ENCODE results near the gene GSTT4.
"Not testable (repeated sequence)": the region's sequence is repeated elsewhere in the genome, so short reads cannot be mapped to it uniquely, and the experiment has no call there.

GSTT4 gene

DNA sequence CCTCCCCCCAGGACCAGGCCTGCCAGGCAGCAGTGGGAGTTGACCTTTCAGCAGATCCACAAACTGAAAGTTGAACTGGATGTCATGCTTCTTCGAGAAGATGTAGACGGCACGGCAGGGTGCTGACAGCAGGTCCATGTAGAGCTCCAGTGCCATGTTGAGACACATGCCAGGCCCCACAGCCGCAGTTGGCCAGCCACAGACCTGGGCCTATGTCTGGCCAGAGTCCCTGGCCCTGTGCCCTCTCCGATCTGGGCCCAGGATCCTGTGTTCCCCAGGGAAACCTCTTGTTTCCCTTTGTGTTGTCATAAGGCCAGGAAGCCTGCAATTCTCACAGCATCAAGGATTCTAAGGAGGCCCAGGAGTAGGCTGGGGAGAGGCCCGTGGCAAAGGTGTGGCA is at the start of gene GSTT4:
TSS of gene GSTT4 (minus strand) at position 253 of the 400 bp plus-strand sequence. CDS start at position 156, 97 bp downstream.
- Histone ChIP-seq H3K4me1 (ENCODE audit: control insufficient read depth, insufficient read depth, low read length) (peaks cover 4% of the 10 kb centered on the region), H3K36me3 (ENCODE audit: control insufficient read depth, insufficient read depth, low read length, severe bottlenecking) (no peaks in the 10 kb centered on the region), H3K27me3 (replicated peaks; ENCODE audit: control insufficient read depth, insufficient read depth, low read length) (no peaks in the 10 kb centered on the region), H3K9me3 (ENCODE audit: control insufficient read depth, low read length) (no peaks in the 10 kb centered on the region), H3K9ac (ENCODE audit: low read length) (no peak within 1 kb of the TSS), H3K4me3 (ENCODE audit: low read length) (no peak within 1 kb of the TSS)
- no peak for DNase-seq (ENCODE audit: low read depth)

DNA sequence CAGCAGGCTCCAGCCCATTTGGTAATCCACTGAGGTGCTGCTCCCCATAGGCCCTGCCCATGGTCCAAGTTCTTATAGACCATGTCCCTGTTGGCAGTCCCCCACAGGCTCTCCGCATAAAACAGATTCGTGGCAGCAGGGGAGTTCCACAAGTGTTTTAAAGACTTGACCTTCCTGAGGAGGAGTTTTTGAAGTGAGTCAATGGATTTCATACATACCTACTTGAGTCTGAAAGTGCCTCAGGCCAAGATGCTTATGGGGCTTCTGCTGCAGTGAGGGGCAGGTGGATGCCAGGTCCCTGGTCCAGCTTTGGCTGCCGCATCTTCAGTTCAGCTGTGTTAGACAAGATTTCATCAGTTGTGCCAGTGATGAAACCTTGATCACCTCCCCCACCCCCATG is 49.1 kb upstream of the GSTT4 start:
- H3K9ac ChIP-seq (ENCODE audit: low read length): no peak overlapping the region
- H3K4me1 ChIP-seq (ENCODE audit: control insufficient read depth, insufficient read depth, low read length): peaks cover 25% of the 10 kb centered on the region
- no peaks in the 10 kb centered on the region for H3K9me3 ChIP-seq (ENCODE audit: control insufficient read depth, low read length)
- H3K27me3 ChIP-seq (replicated peaks; ENCODE audit: control insufficient read depth, insufficient read depth, low read length): no peaks in the 10 kb centered on the region
- DNase-seq (ENCODE audit: low read depth): peak; percentile 45
- H3K36me3 ChIP-seq (ENCODE audit: control insufficient read depth, insufficient read depth, low read length, severe bottlenecking): peaks cover 61% of the 10 kb centered on the region
- H3K4me3 ChIP-seq (ENCODE audit: low read length): no peak overlapping the region

GRCh38 chr22:24053481-24054226 is 48.4 kb upstream of the GSTT4 start:
- Histone ChIP-seq H3K9me3 (ENCODE audit: control insufficient read depth, low read length) (no peaks in the 10 kb centered on the region), H3K4me1 (ENCODE audit: control insufficient read depth, insufficient read depth, low read length) (peaks cover 21% of the 10 kb centered on the region), H3K4me3 (ENCODE audit: low read length) (no peak overlapping the region), H3K36me3 (ENCODE audit: control insufficient read depth, insufficient read depth, low read length, severe bottlenecking) (peaks cover 68% of the 10 kb centered on the region), H3K27me3 (replicated peaks; ENCODE audit: control insufficient read depth, insufficient read depth, low read length) (no peaks in the 10 kb centered on the region), H3K9ac (ENCODE audit: low read length) (no peak overlapping the region)
- peak; percentile 19 for DNase-seq (ENCODE audit: low read depth)

DNA sequence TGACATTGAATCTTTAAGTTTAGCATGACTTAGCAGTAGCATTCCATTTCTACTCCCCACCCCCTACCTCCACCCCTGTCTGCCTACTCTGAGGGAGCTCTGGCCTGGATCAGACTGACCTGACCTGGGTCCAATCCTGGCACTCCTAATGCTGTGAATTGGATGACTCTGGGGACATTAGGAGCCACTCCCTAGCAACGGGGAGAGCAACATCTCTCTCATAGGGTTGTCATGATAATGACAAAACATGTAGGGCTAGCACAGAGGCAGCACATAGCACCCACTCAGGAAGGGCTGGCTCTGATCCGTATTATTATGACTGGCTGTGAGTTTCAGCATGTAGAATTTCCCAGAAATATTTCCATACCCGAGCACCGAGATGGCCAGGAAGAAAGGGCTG is 46.3 kb upstream of the GSTT4 start:
- peak; percentile 38 for DNase-seq (ENCODE audit: low read depth)

GRCh38 chr22:24051028-24051427 is 45.8 kb upstream of the GSTT4 start:
- Histone ChIP-seq H3K27me3 (replicated peaks; ENCODE audit: control insufficient read depth, insufficient read depth, low read length) (no peaks in the 10 kb centered on the region), H3K4me3 (ENCODE audit: low read length) (no peak overlapping the region), H3K36me3 (ENCODE audit: control insufficient read depth, insufficient read depth, low read length, severe bottlenecking) (peaks cover 67% of the 10 kb centered on the region), H3K4me1 (ENCODE audit: control insufficient read depth, insufficient read depth, low read length) (peaks cover 17% of the 10 kb centered on the region), H3K9ac (ENCODE audit: low read length) (peak overlapping the region; percentile 8), H3K9me3 (ENCODE audit: control insufficient read depth, low read length) (no peaks in the 10 kb centered on the region)
- no peak for DNase-seq (ENCODE audit: low read depth)

More for the DNA sequence above, 46.3 kb upstream of the GSTT4 start:
- Histone ChIP-seq H3K9me3 (ENCODE audit: control insufficient read depth, low read length) (no peaks in the 10 kb centered on the region), H3K4me1 (ENCODE audit: control insufficient read depth, insufficient read depth, low read length) (peaks cover 17% of the 10 kb centered on the region), H3K4me3 (ENCODE audit: low read length) (no peak overlapping the region), H3K9ac (ENCODE audit: low read length) (peak overlapping the region; percentile 8), H3K27me3 (replicated peaks; ENCODE audit: control insufficient read depth, insufficient read depth, low read length) (no peaks in the 10 kb centered on the region), H3K36me3 (ENCODE audit: control insufficient read depth, insufficient read depth, low read length, severe bottlenecking) (peaks cover 68% of the 10 kb centered on the region)

- no peak overlapping the region for H3K9ac ChIP-seq (ENCODE audit: low read length)
- no peak overlapping the region for H3K4me3 ChIP-seq (ENCODE audit: low read length)
- no peaks in the 10 kb centered on the region for H3K27me3 ChIP-seq (replicated peaks; ENCODE audit: control insufficient read depth, insufficient read depth, low read length)
- no peaks in the 10 kb centered on the region for H3K9me3 ChIP-seq (ENCODE audit: control insufficient read depth, low read length)
- H3K4me1 ChIP-seq (ENCODE audit: control insufficient read depth, insufficient read depth, low read length): peaks cover 17% of the 10 kb centered on the region
- peaks cover 64% of the 10 kb centered on the region for H3K36me3 ChIP-seq (ENCODE audit: control insufficient read depth, insufficient read depth, low read length, severe bottlenecking)
- DNase-seq (ENCODE audit: low read depth): no peak
Observed at GRCh38 chr22:24049978-24050377, 44.7 kb upstream of the GSTT4 start.

GRCh38 chr22:24049211-24049610 is 44.0 kb upstream of the GSTT4 start:
- no peak for DNase-seq (ENCODE audit: low read depth)
- Histone ChIP-seq H3K36me3 (ENCODE audit: control insufficient read depth, insufficient read depth, low read length, severe bottlenecking) (peaks cover 60% of the 10 kb centered on the region), H3K27me3 (replicated peaks; ENCODE audit: control insufficient read depth, insufficient read depth, low read length) (no peaks in the 10 kb centered on the region), H3K4me3 (ENCODE audit: low read length) (no peak overlapping the region), H3K4me1 (ENCODE audit: control insufficient read depth, insufficient read depth, low read length) (peaks cover 17% of the 10 kb centered on the region), H3K9me3 (ENCODE audit: control insufficient read depth, low read length) (no peaks in the 10 kb centered on the region), H3K9ac (ENCODE audit: low read length) (no peak overlapping the region)

- H3K9me3 ChIP-seq (ENCODE audit: control insufficient read depth, low read length): no peaks in the 10 kb centered on the region
- H3K27me3 ChIP-seq (replicated peaks; ENCODE audit: control insufficient read depth, insufficient read depth, low read length): no peaks in the 10 kb centered on the region
- no peak overlapping the region for H3K4me3 ChIP-seq (ENCODE audit: low read length)
- no peak for DNase-seq (ENCODE audit: low read depth)
- no peak overlapping the region for H3K9ac ChIP-seq (ENCODE audit: low read length)
- peaks cover 64% of the 10 kb centered on the region for H3K36me3 ChIP-seq (ENCODE audit: control insufficient read depth, insufficient read depth, low read length, severe bottlenecking)
- H3K4me1 ChIP-seq (ENCODE audit: control insufficient read depth, insufficient read depth, low read length): peaks cover 22% of the 10 kb centered on the region
Observed at GRCh38 chr22:24046024-24046423, 40.8 kb upstream of the GSTT4 start.

- H3K9ac ChIP-seq (ENCODE audit: low read length): no peak overlapping the region
- no peak overlapping the region for H3K4me3 ChIP-seq (ENCODE audit: low read length)
- no peaks in the 10 kb centered on the region for H3K9me3 ChIP-seq (ENCODE audit: control insufficient read depth, low read length)
- H3K4me1 ChIP-seq (ENCODE audit: control insufficient read depth, insufficient read depth, low read length): peaks cover 18% of the 10 kb centered on the region
- no peaks in the 10 kb centered on the region for H3K27me3 ChIP-seq (replicated peaks; ENCODE audit: control insufficient read depth, insufficient read depth, low read length)
- no peak for DNase-seq (ENCODE audit: low read depth)
- peaks cover 62% of the 10 kb centered on the region for H3K36me3 ChIP-seq (ENCODE audit: control insufficient read depth, insufficient read depth, low read length, severe bottlenecking)
Observed at GRCh38 chr22:24043958-24044357, 38.7 kb upstream of the GSTT4 start.

GRCh38 chr22:24043465-24043864 is 38.2 kb upstream of the GSTT4 start:
- peaks cover 62% of the 10 kb centered on the region for H3K36me3 ChIP-seq (ENCODE audit: control insufficient read depth, insufficient read depth, low read length, severe bottlenecking)
- peak; percentile 24 for DNase-seq (ENCODE audit: low read depth)
- H3K27me3 ChIP-seq (replicated peaks; ENCODE audit: control insufficient read depth, insufficient read depth, low read length): not testable (repeated sequence)

DNA sequence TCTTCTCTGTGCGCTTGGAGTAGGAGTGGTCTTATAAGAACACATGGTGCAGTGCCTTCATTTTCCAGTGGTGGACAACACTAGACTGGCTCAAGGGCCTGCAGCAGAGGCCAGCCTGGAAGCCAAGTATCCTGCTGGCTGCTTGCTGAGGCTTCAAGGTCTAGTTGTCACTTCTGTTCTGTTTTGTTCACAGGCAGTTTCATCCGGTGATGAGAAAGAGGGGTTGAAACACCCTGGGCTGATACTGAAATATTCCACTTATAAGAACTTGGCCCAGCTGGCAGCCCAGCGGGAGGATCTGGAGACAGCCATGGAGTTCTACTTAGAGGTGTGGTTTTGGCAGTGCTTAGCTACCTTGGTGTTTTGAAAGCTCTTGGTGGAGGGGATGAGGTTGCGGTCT is 35.7 kb upstream of the GSTT4 start:
- Histone ChIP-seq H3K4me1 (ENCODE audit: control insufficient read depth, insufficient read depth, low read length) (peaks cover 18% of the 10 kb centered on the region), H3K9me3 (ENCODE audit: control insufficient read depth, low read length) (no peaks in the 10 kb centered on the region), H3K27me3 (replicated peaks; ENCODE audit: control insufficient read depth, insufficient read depth, low read length) (no peaks in the 10 kb centered on the region), H3K36me3 (ENCODE audit: control insufficient read depth, insufficient read depth, low read length, severe bottlenecking) (peaks cover 66% of the 10 kb centered on the region), H3K9ac (ENCODE audit: low read length) (no peak overlapping the region), H3K4me3 (ENCODE audit: low read length) (no peak overlapping the region)
- no peak for DNase-seq (ENCODE audit: low read depth)

More at GRCh38 chr22:24043465-24043864, 38.2 kb upstream of the GSTT4 start:
- not testable (repeated sequence) for H3K4me3 ChIP-seq (ENCODE audit: low read length); H3K9me3 ChIP-seq (ENCODE audit: control insufficient read depth, low read length)
- H3K9ac ChIP-seq (ENCODE audit: low read length): peak overlapping the region; percentile 10
- H3K4me1 ChIP-seq (ENCODE audit: control insufficient read depth, insufficient read depth, low read length): peaks cover 18% of the 10 kb centered on the region

- peaks cover 61% of the 10 kb centered on the region for H3K36me3 ChIP-seq (ENCODE audit: control insufficient read depth, insufficient read depth, low read length, severe bottlenecking)
- H3K4me1 ChIP-seq (ENCODE audit: control insufficient read depth, insufficient read depth, low read length): peaks cover 18% of the 10 kb centered on the region
- no peak overlapping the region for H3K4me3 ChIP-seq (ENCODE audit: low read length)
- peak; percentile 11 for DNase-seq (ENCODE audit: low read depth)
- H3K27me3 ChIP-seq (replicated peaks; ENCODE audit: control insufficient read depth, insufficient read depth, low read length): no peaks in the 10 kb centered on the region
- no peaks in the 10 kb centered on the region for H3K9me3 ChIP-seq (ENCODE audit: control insufficient read depth, low read length)
- H3K9ac ChIP-seq (ENCODE audit: low read length): no peak overlapping the region
Observed at GRCh38 chr22:24039046-24039445, 33.8 kb upstream of the GSTT4 start.

Measured in adipocyte (in vitro differentiated cells).